ENCODE measurements around the gene MLXIP.

Gene MLXIP

GRCh38 chr12:122139941-122140340, 61.4 kb downstream of the MLXIP start:
- ATAC-seq (ENCODE audit: insufficient read depth, low read depth), result no peak
- peaks cover 50% of the 10 kb centered on the region for H3K36me3 ChIP-seq (ENCODE audit: insufficient read depth, low read length)
- DNase-seq, result no peak
- no peak overlapping the region for H3K4me2 ChIP-seq (ENCODE audit: insufficient read depth, low read length)
- H3K4me1 ChIP-seq (ENCODE audit: insufficient read depth, low read length), result no peaks in the 10 kb centered on the region
- no peak overlapping the region for H3K9ac ChIP-seq (ENCODE audit: low read depth, low read length)
- no peak for TF ChIP-seq EZH2 (IDR thresholded peaks at IDR 0.05; ENCODE audit: borderline replicate concordance, low read depth, low read length, severe bottlenecking)
- TF ChIP-seq CTCF (IDR thresholded peaks at IDR 0.05; ENCODE audit: borderline replicate concordance, extremely low read depth, low read length, poor library complexity, severe bottlenecking), result no peak
- no peaks in the 10 kb centered on the region for H3K9me3 ChIP-seq (ENCODE audit: insufficient read depth, low read length, severe bottlenecking)
- H3K4me3 ChIP-seq (ENCODE audit: low read depth in 1 of 2, low read length in 2 of 2), result no peak overlapping the region
- no peaks in the 10 kb centered on the region for H3K27me3 ChIP-seq (ENCODE audit: insufficient read depth, low read length, poor library complexity)
- H3K79me2 ChIP-seq (ENCODE audit: insufficient read depth, low read length), result no peaks in the 10 kb centered on the region
- H4K20me1 ChIP-seq (ENCODE audit: insufficient read depth, low read length), result peaks cover 6% of the 10 kb centered on the region; the same call in 1 of the 2 replicates
- H3K27ac ChIP-seq (ENCODE audit: low read length), result no peak overlapping the region
- H2AFZ ChIP-seq (ENCODE audit: low read depth, low read length), result no peak overlapping the region

- no peaks in the 10 kb centered on the region for H3K79me2 ChIP-seq (ENCODE audit: insufficient read depth, low read length)
- H3K4me3 ChIP-seq (ENCODE audit: low read depth in 1 of 2, low read length in 2 of 2), result no peak overlapping the region
- H4K20me1 ChIP-seq (ENCODE audit: insufficient read depth, low read length), result peaks cover 4% of the 10 kb centered on the region; the same call in 1 of the 2 replicates
- no peak overlapping the region for H3K27ac ChIP-seq (ENCODE audit: low read length)
- TF ChIP-seq CTCF (IDR thresholded peaks at IDR 0.05; ENCODE audit: borderline replicate concordance, extremely low read depth, low read length, poor library complexity, severe bottlenecking) (no peak), EZH2 (IDR thresholded peaks at IDR 0.05; ENCODE audit: borderline replicate concordance, low read depth, low read length, severe bottlenecking) (no peak)
- ATAC-seq (ENCODE audit: insufficient read depth, low read depth) (no peak), DNase-seq (no peak)
- no peak overlapping the region for H3K9ac ChIP-seq (ENCODE audit: low read depth, low read length)
- no peak overlapping the region for H3K4me2 ChIP-seq (ENCODE audit: insufficient read depth, low read length)
- no peak overlapping the region for H2AFZ ChIP-seq (ENCODE audit: low read depth, low read length)
- no peaks in the 10 kb centered on the region for H3K4me1 ChIP-seq (ENCODE audit: insufficient read depth, low read length)
- H3K27me3 ChIP-seq (ENCODE audit: insufficient read depth, low read length, poor library complexity), result no peaks in the 10 kb centered on the region
- no peaks in the 10 kb centered on the region for H3K9me3 ChIP-seq (ENCODE audit: insufficient read depth, low read length, severe bottlenecking)
- H3K36me3 ChIP-seq (ENCODE audit: insufficient read depth, low read length), result peaks cover 43% of the 10 kb centered on the region
These were observed 62.1 kb downstream of the MLXIP start for GRCh38 chr12:122140467-122141257.

- Histone ChIP-seq H4K20me1 (ENCODE audit: insufficient read depth, low read length) (peaks cover 3% of the 10 kb centered on the region; the same call in 1 of the 2 replicates), H2AFZ (ENCODE audit: low read depth, low read length) (no peak overlapping the region), H3K27me3 (ENCODE audit: insufficient read depth, low read length, poor library complexity) (no peaks in the 10 kb centered on the region), H3K27ac (ENCODE audit: low read length) (no peak overlapping the region), H3K9ac (ENCODE audit: low read depth, low read length) (no peak overlapping the region), H3K4me1 (ENCODE audit: insufficient read depth, low read length) (no peaks in the 10 kb centered on the region), H3K36me3 (ENCODE audit: insufficient read depth, low read length) (peaks cover 38% of the 10 kb centered on the region), H3K79me2 (ENCODE audit: insufficient read depth, low read length) (no peaks in the 10 kb centered on the region), H3K4me2 (ENCODE audit: insufficient read depth, low read length) (no peak overlapping the region), H3K9me3 (ENCODE audit: insufficient read depth, low read length, severe bottlenecking) (no peaks in the 10 kb centered on the region), H3K4me3 (ENCODE audit: low read depth in 1 of 2, low read length in 2 of 2) (no peak overlapping the region)
- DNase-seq (no peak), ATAC-seq (ENCODE audit: insufficient read depth, low read depth) (no peak)
- TF ChIP-seq EZH2 (IDR thresholded peaks at IDR 0.05; ENCODE audit: borderline replicate concordance, low read depth, low read length, severe bottlenecking), result no peak
- TF ChIP-seq CTCF (IDR thresholded peaks at IDR 0.05; ENCODE audit: borderline replicate concordance, extremely low read depth, low read length, poor library complexity, severe bottlenecking), result no peak
These were observed 63.6 kb downstream of the MLXIP start for GRCh38 chr12:122141911-122142725.
